CD4-positive, alpha-beta T cell (primary cell): ENCODE data around the gene GRK7. TPM values are rescaled to one million over a fixed set of nuclear protein-coding genes. Genes with fewer than 3 reads are reported as not detected.

Experiments
- ATAC-seq: fragments of 200-7000 bp; cut with Tn5 transposase; one replicate; pipeline ENCODE4 v1.10.0; 2022; ENCODE audit warnings: mild to moderate bottlenecking; ENCODE audit not compliant: poor library complexity
- CTCF ChIA-PET: fragments of 350-600 bp; sonication (Branson Sonifier 250); formaldehyde crosslinking; loops from one replicate; lab custom pipeline; 2021; ENCODE audit warnings: antibody characterized with exemption, inconsistent platforms; lab: Charles Lee
- POLR2A ChIA-PET: fragments of 350-600 bp; sonication (Branson Sonifier 250); formaldehyde crosslinking; loops from one replicate; lab custom pipeline; 2021; ENCODE audit warnings: antibody characterized with exemption, inconsistent platforms; lab: Charles Lee
- DNase-seq, 14 experiments: peaks; one replicate each; pipeline ENCODE4 v3.0.0-alpha.2; 2013 to 2020; ENCODE audit warnings: mixed read lengths in 2 of 14
- H3K27ac ChIP-seq, 2 donors: one replicate each; pipeline versions ENCODE4 v1.5.1 to v1.7.0; 2013; ENCODE audit warnings: low read length in 2 of 2, low read depth in 1 of 2, mild to moderate bottlenecking in 1 of 2
- H3K27me3 ChIP-seq, 2 experiments: 1 replicate in 1 of 2; 2 replicates in 1 of 2; pipeline versions ENCODE4 v1.6.1 to v1.7.0; 2013; ENCODE audit warnings: low read length in 2 of 2, control low read depth in 1 of 2, mild to moderate bottlenecking in 1 of 2, moderate library complexity in 1 of 2; ENCODE audit not compliant: insufficient read depth in 2 of 2, control insufficient read depth in 1 of 2
- H3K36me3 ChIP-seq: one replicate; pipeline ENCODE4 v1.6.1; 2013; ENCODE audit warnings: low read length, control low read depth; ENCODE audit not compliant: insufficient read depth
- H3K4me1 ChIP-seq: one replicate; pipeline ENCODE4 v1.6.1; 2013; ENCODE audit warnings: low read length, control low read depth; ENCODE audit not compliant: insufficient read depth
- H3K4me3 ChIP-seq: one replicate; pipeline ENCODE4 v1.5.1; 2013; ENCODE audit warnings: mild to moderate bottlenecking, low read length, moderate library complexity
- H3K9me3 ChIP-seq, 2 experiments: 1 replicate in 1 of 2; 2 replicates in 1 of 2; pipeline versions ENCODE4 v1.6.1 to v1.7.0; 2013; ENCODE audit warnings: low read length in 2 of 2, mild to moderate bottlenecking in 2 of 2, control low read depth in 1 of 2, moderate library complexity in 1 of 2; ENCODE audit not compliant: control insufficient read depth in 1 of 2, insufficient read depth in 1 of 2
- H3K27ac Mint-ChIP-seq: one replicate; pipeline ENCODE4 v1.8.0; 2020; ENCODE audit warnings: mixed read lengths
- H3K27me3 Mint-ChIP-seq: one replicate; pipeline ENCODE4 v1.8.0; 2021; ENCODE audit warnings: mixed read lengths
- H3K36me3 Mint-ChIP-seq: one replicate; pipeline ENCODE4 v1.8.0; 2021; ENCODE audit warnings: low read depth, mixed read lengths
- H3K4me1 Mint-ChIP-seq: one replicate; pipeline ENCODE4 v1.8.0; 2021; ENCODE audit warnings: low read depth, mixed read lengths
- H3K4me3 Mint-ChIP-seq: one replicate; pipeline ENCODE4 v1.8.0; 2020; ENCODE audit warnings: mild to moderate bottlenecking, mixed read lengths
- H3K9me3 Mint-ChIP-seq: one replicate; pipeline ENCODE4 v1.8.0; 2020; ENCODE audit warnings: mixed read lengths
- CTCF ChIP-seq: fragments of 200-600 bp; IDR thresholded peaks from one replicate; pipeline ENCODE4 v1.8.0; 2022; ENCODE audit warnings: antibody characterized with exemption, mild to moderate bottlenecking
- intact Hi-C, 2 experiments: fragments of 100-400 bp; cut with DNase I in 1 of 2; cut with micrococcal nuclease in 1 of 2; formaldehyde crosslinking; loops; one replicate each; pipeline versions ENCODE4 v1.15.1 to v1.9.0; 2023 to 2025; cut with DNase I, micrococcal nuclease
- total RNA-seq, 174 experiments: library from RNA in 2 of 174; stranded (reverse) in 2 of 174; gene quantifications; one replicate each; pipeline ENCODE4 v1.2.3 and lab custom pipeline; 2021 to 2026

Gene GRK7
- total RNA-seq, 2 experiments from 2014 or later = 0.19 to 0.22 TPM

- H3K4me3 Mint-ChIP-seq = no peak overlapping the region
- H3K4me3 ChIP-seq = no peak overlapping the region
- POLR2A ChIA-PET = interaction anchor here (2.3 kb wide), 1 partner anchor 13 kb away, joined by 9 read pairs; no protein-coding TSS in a partner anchor
- DNase-seq (no peak), ATAC-seq (no peak)
- no peaks in the 10 kb centered on the region for H3K9me3 Mint-ChIP-seq
- no peak for TF ChIP-seq CTCF
- H3K4me1 Mint-ChIP-seq = no peaks in the 10 kb centered on the region
- no peaks in the 10 kb centered on the region for H3K4me1 ChIP-seq
- H3K27ac ChIP-seq = no peak overlapping the region
- intact Hi-C loops = no loop called here
- CTCF ChIA-PET = no interaction called here
- no peaks in the 10 kb centered on the region for H3K9me3 ChIP-seq
- no peaks in the 10 kb centered on the region for H3K36me3 ChIP-seq
- H3K36me3 Mint-ChIP-seq = no peaks in the 10 kb centered on the region
- no peaks in the 10 kb centered on the region for H3K27me3 ChIP-seq
- no peaks in the 10 kb centered on the region for H3K27me3 Mint-ChIP-seq
- H3K27ac Mint-ChIP-seq = no peak overlapping the region
Measured at GRCh38 chr3:141783632-141784031, 20.4 kb downstream of the GRK7 start.

GRCh38 chr3:141784096-141784495 lies 20.9 kb downstream of the GRK7 start:
- no peaks in the 10 kb centered on the region for H3K36me3 Mint-ChIP-seq
- no peaks in the 10 kb centered on the region for H3K4me1 Mint-ChIP-seq
- no peaks in the 10 kb centered on the region for H3K27me3 Mint-ChIP-seq
- ChIA-PET CTCF (no interaction called here), POLR2A (interaction anchor here (2.3 kb wide), 1 partner anchor 13 kb away, joined by 9 read pairs; no protein-coding TSS in a partner anchor)
- DNase-seq (no peak), ATAC-seq (no peak)
- intact Hi-C loops = no loop called here
- TF ChIP-seq CTCF = no peak
- Histone ChIP-seq H3K36me3 (no peaks in the 10 kb centered on the region), H3K4me3 (no peak overlapping the region), H3K27ac (no peak overlapping the region), H3K4me1 (no peaks in the 10 kb centered on the region), H3K9me3 (no peaks in the 10 kb centered on the region), H3K27me3 (no peaks in the 10 kb centered on the region)
- H3K9me3 Mint-ChIP-seq = no peaks in the 10 kb centered on the region
- no peak overlapping the region for H3K4me3 Mint-ChIP-seq
- no peak overlapping the region for H3K27ac Mint-ChIP-seq

GRCh38 chr3:141784531-141784930 lies 21.3 kb downstream of the GRK7 start:
- intact Hi-C loops = no loop called here
- no peak for TF ChIP-seq CTCF
- ChIA-PET POLR2A (interaction anchor here (2.3 kb wide), 1 partner anchor 12 kb away, joined by 9 read pairs; no protein-coding TSS in a partner anchor), CTCF (no interaction called here)
- Histone ChIP-seq H3K36me3 (no peaks in the 10 kb centered on the region), H3K9me3 (no peaks in the 10 kb centered on the region), H3K4me3 (no peak overlapping the region), H3K27ac (no peak overlapping the region), H3K27me3 (no peaks in the 10 kb centered on the region), H3K4me1 (no peaks in the 10 kb centered on the region)
- Mint-ChIP-seq H3K4me1 (no peaks in the 10 kb centered on the region), H3K27me3 (no peaks in the 10 kb centered on the region), H3K36me3 (no peaks in the 10 kb centered on the region), H3K27ac (no peak overlapping the region), H3K9me3 (no peaks in the 10 kb centered on the region), H3K4me3 (no peak overlapping the region)
- no peak for DNase-seq
- no peak for ATAC-seq
